Bone marrow (tissue), 2 donors: ENCODE results near the gene MYBPHL.
A peak's percentile ranks its signal among the peaks of the same experiment; 100 is the strongest.

ENCODE experiments used
- DNase-seq, 2 donors: peaks; one replicate each; lab custom pipeline; 2025; lab: John Stamatoyannopoulos, UW

MYBPHL gene

GRCh38 chr1:109281680-109282496, 24.9 kb downstream of the MYBPHL start:
- DNase-seq = peak in 1 of 2 donors; percentile 21

- DNase-seq = no peak
Observed at GRCh38 chr1:109280862-109281261, 25.9 kb downstream of the MYBPHL start.

DNA sequence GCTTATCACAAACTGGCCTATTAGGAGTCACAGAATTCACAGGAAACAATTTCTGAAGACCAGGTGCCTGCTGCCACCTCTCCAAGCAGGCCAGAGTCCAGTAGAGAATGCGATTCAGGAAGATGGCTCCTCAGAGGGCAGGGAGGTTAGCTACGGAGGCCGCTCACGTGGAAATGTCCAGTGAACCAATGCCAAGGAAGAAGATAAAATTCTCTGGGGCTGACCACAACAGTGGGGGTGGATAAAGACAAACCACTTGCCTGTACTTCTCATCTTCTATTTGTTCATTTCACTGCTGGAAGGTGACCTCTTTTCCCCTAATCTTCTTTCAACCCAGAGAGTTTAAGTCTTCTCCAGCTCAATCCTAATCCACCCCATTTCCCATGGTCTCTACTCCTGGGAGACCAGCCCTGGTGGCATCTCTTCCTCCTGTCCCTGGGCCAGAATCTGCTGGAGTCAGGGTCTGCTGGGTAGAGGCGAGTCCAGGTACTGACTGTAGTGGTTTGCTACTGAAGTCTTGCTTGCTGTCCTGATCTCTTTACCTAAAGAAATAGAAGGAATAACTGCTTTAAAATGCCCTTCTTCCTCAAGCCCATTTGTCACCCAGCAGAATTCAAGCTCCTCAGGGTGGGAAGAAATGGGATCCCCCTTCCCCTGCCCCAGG, 27.1 kb downstream of the MYBPHL start:
- no peak for DNase-seq

DNA sequence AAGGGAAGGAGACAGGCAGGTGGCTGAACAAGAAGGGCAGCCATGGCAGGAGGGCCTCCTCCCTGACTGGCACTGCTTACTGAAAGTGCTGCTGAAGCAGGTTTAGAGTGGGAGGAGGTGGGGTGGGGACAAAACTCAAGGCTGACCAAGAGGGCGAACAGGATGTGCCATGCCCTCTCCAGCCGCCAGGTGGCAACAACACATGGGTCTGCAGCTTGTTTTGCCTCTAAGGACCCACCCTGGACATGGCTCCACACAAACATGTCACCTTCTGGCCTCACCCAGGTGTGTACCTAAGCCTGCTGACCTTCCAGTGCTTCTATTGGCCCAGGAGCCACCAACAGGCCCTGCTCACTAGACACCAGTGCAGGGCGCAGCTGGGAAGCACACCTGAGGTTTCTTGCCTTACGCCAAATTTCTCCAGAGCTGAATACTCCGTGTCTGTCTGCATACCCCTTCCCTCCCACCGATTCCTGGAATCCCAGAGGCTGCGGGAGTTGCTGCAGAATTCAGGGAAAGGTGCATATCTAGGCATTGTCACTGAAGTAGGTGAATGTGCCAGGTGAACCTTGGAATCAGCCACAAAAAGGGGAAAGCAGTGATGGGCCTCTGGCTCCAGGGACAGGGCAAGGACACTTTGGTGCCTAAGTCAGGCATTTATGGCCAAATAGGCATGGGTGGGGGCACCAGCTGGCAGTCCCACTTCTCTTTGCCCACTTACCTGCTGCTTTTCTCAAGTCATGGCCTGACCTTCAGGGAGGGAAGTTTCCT, 29.2 kb downstream of the MYBPHL start:
- peak; percentile 13 to 28 for DNase-seq

DNA sequence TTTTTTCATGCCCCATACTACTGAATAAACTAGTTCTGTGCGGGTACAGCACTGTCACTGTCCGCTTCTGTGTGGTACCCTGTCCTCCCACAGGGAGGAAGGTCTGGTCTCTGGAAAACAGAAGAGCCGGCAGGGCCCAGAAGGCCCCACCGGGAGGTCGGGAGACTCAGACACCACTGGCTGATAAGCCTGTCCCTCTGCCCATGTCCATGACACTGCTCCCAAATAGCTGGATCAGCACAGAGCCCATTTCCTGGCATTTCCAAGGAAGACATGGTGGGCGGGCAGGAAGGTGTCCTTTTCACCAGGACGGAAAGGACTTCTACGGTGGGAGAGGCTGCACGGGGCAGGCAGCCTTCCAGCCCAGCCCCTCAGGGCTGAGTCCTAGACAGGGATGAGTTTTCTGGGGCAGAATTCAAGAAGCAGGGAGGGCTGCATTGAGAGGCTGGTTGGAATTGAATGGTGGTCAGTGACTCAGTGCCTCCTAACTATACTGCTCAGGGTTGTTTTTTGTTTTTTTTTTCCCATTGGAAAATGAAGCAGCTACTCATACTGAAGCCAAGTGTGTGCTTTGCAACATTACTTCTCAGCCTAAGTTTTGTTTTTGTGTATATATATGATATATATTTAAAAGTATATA, 31.0 kb downstream of the MYBPHL start:
- DNase-seq = no peak

DNA sequence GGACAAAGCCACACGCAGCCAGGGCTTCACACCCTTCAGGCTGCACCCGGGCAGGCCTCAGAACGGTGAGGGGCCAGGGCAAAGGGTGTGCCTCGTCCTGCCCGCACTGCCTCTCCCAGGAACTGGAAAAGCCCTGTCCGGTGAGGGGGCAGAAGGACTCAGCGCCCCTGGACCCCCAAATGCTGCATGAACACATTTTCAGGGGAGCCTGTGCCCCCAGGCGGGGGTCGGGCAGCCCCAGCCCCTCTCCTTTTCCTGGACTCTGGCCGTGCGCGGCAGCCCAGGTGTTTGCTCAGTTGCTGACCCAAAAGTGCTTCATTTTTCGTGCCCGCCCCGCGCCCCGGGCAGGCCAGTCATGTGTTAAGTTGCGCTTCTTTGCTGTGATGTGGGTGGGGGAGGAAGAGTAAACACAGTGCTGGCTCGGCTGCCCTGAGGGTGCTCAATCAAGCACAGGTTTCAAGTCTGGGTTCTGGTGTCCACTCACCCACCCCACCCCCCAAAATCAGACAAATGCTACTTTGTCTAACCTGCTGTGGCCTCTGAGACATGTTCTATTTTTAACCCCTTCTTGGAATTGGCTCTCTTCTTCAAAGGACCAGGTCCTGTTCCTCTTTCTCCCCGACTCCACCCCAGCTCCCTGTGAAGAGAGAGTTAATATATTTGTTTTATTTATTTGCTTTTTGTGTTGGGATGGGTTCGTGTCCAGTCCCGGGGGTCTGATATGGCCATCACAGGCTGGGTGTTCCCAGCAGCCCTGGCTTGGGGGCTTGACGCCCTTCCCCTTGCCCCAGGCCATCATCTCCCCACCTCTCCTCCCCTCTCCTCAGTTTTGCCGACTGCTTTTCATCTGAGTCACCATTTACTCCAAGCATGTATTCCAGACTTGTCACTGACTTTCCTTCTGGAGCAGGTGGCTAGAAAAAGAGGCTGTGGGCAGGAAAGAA, 32.0 kb downstream of the MYBPHL start:
- DNase-seq = no peak

DNA sequence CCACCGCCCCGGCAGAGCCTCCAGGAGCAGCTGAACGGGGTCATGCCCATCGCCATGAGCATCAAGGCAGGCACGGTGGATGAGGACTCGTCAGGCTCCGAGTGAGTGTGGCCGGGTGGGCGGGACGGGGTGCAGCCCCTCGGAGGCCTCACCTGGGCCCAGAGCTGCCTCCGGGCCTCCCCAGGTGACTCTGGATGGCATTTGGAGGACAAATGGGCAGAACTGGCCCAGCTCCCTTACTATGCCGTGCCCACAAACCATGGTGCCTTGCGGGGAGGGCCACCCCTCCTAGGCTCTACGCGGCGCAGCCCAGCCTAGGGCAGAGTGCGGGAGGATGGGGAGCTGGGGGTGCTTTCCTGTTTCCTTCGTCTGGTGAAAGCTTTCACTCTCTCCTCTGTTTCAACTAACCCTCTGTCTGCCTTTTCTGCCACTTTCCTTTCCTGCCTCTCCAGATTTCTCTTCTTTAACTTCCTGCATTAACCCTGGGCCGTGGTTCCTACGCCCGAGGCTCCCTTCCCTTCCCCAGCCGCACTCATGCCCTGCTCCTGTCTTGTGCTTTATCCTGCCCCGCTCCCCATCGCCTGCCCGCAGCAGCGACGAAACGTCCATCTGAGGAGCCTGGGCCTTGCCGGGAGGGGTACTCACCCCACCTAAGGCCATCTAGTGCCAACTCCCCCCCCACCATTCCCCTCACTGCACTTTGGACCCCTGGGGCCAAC, 33.1 kb downstream of the MYBPHL start:
- peak in 1 of 2 donors; percentile 2 for DNase-seq

GRCh38 chr1:109272831-109273547, 33.8 kb downstream of the MYBPHL start:
- no peak for DNase-seq

DNA sequence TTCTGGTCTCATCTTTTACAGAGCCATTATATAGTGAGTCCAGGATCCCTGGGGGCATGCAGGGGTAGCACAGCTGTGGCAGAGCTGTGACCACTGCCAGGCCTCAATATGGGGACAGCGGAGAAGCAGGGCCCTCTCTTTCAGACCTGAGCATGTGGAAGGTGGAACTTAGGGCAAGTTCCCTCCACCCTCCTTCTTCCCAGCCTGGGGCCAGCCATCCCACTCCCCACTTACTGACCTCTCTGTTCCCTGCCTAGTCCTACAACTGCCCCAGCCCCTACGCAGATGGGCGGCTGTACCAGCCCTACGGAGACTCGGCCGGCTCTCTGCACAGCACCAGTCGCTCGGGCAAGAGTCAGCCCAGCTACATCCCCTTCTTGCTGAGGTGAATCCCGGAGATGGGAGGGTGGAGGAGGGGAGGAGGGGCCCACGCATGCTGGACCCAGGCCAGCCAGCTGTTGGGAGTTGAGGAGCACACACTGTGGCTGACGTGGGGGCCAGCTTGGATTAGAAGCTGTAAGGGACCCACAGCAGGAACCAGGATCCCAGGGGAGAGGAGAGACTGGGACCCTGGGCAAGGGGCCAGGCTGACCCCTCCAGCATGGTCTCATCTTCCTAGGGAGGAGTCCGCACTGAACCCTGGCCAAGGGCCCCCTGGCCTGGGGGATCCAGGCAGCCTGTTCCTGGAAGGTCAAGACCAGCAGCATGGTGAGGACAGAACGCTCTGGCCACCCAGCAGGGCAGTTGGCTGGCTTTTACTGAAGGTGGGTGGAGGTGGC, 34.6 kb downstream of the MYBPHL start:
- DNase-seq = no peak

DNA sequence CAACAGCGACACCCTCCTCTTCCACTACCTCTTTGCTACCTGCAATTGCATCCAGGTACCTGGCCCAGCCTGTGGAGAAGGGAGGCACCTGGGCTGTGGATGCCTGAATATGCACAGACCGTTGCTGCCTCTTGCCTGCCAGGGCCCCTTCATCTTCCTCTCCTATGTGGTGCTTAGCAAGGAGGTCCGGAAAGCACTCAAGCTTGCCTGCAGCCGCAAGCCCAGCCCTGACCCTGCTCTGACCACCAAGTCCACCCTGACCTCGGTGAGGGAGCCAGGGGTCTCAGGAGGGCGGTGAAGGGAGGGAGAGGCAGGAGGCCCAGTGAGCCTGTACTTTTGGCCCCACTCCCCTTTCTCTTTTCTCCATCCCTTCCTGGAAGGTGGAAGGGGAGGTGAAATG, 35.4 kb downstream of the MYBPHL start:
- no peak for DNase-seq

GRCh38 chr1:109270623-109271317, 36.0 kb downstream of the MYBPHL start:
- no peak for DNase-seq

DNA sequence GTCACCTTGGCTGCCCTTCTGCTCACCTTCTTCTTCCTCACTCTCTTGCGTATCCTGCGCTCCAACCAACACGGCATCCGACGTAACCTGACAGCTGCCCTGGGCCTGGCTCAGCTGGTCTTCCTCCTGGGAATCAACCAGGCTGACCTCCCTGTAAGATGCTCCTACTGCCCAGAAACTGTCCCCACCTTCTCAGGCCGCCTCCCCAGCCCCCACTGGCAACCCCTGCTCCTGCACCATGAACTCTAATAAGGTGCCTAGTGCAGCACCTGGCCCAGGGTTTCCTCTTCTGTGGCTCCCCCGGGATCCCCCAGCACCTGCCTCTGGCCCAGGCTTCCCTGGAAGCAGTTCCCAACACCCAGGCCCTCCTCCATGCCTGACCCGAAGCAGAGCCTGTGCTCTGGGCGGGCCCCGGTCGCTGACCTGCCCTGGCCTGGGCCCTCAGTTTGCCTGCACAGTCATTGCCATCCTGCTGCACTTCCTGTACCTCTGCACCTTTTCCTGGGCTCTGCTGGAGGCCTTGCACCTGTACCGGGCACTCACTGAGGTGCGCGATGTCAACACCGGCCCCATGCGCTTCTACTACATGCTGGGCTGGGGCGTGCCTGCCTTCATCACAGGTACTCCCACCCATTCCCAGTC, 36.7 kb downstream of the MYBPHL start:
- DNase-seq = no peak

GRCh38 chr1:109269212-109269980, 37.4 kb downstream of the MYBPHL start:
- DNase-seq = no peak

DNA sequence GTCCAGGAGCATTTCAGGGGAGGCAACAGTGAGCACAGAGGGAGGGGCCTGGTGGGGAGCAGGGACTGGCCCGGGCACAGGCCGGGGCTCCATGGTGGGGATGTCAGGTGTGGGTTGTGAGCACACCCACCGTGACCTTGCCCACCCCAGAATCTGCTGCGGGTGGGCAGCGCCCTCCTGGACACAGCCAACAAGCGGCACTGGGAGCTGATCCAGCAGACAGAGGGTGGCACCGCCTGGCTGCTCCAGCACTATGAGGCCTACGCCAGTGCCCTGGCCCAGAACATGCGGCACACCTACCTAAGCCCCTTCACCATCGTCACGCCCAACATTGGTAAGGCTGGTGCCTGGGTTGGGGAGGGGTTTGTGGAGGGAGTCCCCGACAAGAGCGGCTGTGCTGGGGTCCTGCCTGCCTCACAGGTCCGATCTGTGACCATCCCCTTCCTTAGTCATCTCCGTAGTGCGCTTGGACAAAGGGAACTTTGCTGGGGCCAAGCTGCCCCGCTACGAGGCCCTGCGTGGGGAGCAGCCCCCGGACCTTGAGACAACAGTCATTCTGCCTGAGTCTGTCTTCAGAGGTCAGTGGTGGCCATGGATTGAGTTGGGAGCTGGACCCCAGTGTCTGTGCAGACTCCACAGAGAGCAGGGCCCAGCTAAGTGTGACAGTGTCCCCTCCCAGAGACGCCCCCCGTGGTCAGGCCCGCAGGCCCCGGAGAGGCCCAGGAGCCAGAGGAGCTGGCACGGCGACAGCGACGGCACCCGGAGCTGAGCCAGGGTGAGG, 38.2 kb downstream of the MYBPHL start:
- DNase-seq = no peak

DNA sequence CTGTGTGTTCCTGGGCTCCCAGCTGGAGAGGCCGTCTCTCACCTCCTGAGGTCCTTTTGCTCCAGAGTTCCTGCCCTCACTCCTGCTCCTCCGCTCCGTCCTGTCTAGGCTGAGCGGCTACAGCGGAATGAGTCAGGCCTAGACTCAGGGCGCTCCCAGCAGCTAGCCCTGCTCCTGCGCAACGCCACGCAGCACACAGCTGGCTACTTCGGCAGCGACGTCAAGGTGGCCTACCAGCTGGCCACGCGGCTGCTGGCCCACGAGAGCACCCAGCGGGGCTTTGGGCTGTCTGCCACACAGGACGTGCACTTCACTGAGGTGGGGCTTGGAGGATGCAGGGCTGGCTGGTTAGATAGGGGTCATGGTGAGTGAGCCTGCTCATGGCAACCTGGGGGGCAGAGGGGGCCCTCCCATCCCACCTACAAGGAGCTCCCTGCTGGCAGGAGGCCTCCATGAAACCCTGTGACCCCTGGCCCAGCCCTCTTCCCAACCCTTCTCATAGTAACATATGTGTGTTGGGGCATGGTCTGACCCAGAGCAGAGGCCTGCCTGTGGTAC, 39.0 kb downstream of the MYBPHL start:
- no peak for DNase-seq

GRCh38 chr1:109266965-109267364, 39.8 kb downstream of the MYBPHL start:
- DNase-seq = no peak
